ENCODE results near the gene YWHAE. TPM values are rescaled to one million over a fixed set of nuclear protein-coding genes. Genes with fewer than 3 reads are reported as not detected.

YWHAE gene
- total RNA-seq, 1 experiment from 2014 or later: 537 TPM

DNA sequence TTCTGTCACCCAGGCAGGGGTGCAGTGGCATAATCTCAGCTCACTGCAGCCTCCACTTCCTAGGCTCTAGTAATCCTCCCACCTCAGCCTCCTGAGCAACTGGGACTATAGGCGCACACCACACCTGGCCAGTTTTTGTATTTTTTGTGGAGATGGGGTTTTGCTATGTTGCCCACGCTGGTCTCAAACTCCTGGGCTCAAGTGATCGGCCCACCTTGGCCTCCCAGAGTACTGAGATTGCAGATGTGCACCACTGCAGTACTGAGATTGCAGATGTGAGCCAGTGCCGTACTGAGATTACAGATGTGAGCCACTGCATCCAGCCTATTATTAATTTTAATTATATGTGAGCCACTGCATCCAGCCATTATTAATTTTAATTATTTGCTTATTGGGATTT lies 42.2 kb upstream of the YWHAE start:
- Histone ChIP-seq H3K36me3 (ENCODE audit: control insufficient read depth, insufficient read depth, low read length) (no peaks in the 10 kb centered on the region), H3K9me3 (ENCODE audit: control insufficient read depth, insufficient read depth, low read depth, low read length) (no peaks in the 10 kb centered on the region), H3K4me3 (ENCODE audit: low read depth in 2 of 2, low read length in 2 of 2) (no peak overlapping the region), H3K4me1 (ENCODE audit: control insufficient read depth, insufficient read depth, low read length) (peaks cover 6% of the 10 kb centered on the region; the same call in 1 of the 2 replicates), H3K27ac (ENCODE audit: low read length) (no peak overlapping the region), H3K27me3 (ENCODE audit: control insufficient read depth, insufficient read depth, low read length) (no peaks in the 10 kb centered on the region)
- CTCF ChIA-PET: no interaction called here
- POLR2A ChIA-PET: no interaction called here
- BruUV-seq (replicated peaks): no TSS peak
- DNase-seq (ENCODE audit: low read depth, low spot score): no peak
- in situ Hi-C loops (cut with HindIII; ENCODE audit: low pct_unique_long_range_greater_than_20kb, low sequenced_read_pairs) (no loop called here), intact Hi-C loops (cut with micrococcal nuclease; ENCODE audit: unreplicated experiment) (no loop called here)
- no peak for ATAC-seq
- TF ChIP-seq POLR2AphosphoS5 (IDR thresholded peaks at IDR 0.05; ENCODE audit: low read depth, low read length) (no peak), SIN3A (IDR thresholded peaks at IDR 0.05; ENCODE audit: borderline replicate concordance, insufficient read depth, low read depth, low read length) (no peak), TCF7L2 (IDR thresholded peaks at IDR 0.05; ENCODE audit: low read depth, low read length) (no peak), REST (IDR thresholded peaks at IDR 0.05; ENCODE audit: insufficient read depth in 1 of 2, low read depth in 2 of 2, low read length in 1 of 2) (no peak)
- TF ChIP-seq, protein P1, sequence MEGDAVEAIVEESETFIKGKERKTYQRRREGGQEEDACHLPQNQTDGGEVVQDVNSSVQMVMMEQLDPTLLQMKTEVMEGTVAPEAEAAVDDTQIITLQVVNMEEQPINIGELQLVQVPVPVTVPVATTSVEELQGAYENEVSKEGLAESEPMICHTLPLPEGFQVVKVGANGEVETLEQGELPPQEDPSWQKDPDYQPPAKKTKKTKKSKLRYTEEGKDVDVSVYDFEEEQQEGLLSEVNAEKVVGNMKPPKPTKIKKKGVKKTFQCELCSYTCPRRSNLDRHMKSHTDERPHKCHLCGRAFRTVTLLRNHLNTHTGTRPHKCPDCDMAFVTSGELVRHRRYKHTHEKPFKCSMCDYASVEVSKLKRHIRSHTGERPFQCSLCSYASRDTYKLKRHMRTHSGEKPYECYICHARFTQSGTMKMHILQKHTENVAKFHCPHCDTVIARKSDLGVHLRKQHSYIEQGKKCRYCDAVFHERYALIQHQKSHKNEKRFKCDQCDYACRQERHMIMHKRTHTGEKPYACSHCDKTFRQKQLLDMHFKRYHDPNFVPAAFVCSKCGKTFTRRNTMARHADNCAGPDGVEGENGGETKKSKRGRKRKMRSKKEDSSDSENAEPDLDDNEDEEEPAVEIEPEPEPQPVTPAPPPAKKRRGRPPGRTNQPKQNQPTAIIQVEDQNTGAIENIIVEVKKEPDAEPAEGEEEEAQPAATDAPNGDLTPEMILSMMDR (IDR thresholded peaks at IDR 0.05): no peak

- peaks cover 6% of the 10 kb centered on the region; the same call in 1 of the 2 replicates for H3K36me3 ChIP-seq (ENCODE audit: control insufficient read depth, insufficient read depth, low read length)
- TF ChIP-seq REST (IDR thresholded peaks at IDR 0.05; ENCODE audit: insufficient read depth in 1 of 2, low read depth in 2 of 2, low read length in 1 of 2): no peak
- TF ChIP-seq TCF7L2 (IDR thresholded peaks at IDR 0.05; ENCODE audit: low read depth, low read length): no peak
- TF ChIP-seq, protein P1 (IDR thresholded peaks at IDR 0.05): no peak
- no peak for TF ChIP-seq SIN3A (IDR thresholded peaks at IDR 0.05; ENCODE audit: borderline replicate concordance, insufficient read depth, low read depth, low read length)
- no peak for TF ChIP-seq POLR2AphosphoS5 (IDR thresholded peaks at IDR 0.05; ENCODE audit: low read depth, low read length)
- CTCF ChIA-PET: interaction anchor here (0.5 kb wide), 1 partner anchor 7 kb away, joined by 7 read pairs; no protein-coding TSS in a partner anchor
- H3K27ac ChIP-seq (ENCODE audit: low read length): no peak overlapping the region
- BruUV-seq (replicated peaks): no TSS peak
- POLR2A ChIA-PET: no interaction called here
- intact Hi-C loops (cut with micrococcal nuclease; ENCODE audit: unreplicated experiment) (no loop called here), in situ Hi-C loops (cut with HindIII; ENCODE audit: low pct_unique_long_range_greater_than_20kb, low sequenced_read_pairs) (no loop called here)
- peaks cover 5% of the 10 kb centered on the region; the same call in 1 of the 2 replicates for H3K4me1 ChIP-seq (ENCODE audit: control insufficient read depth, insufficient read depth, low read length)
- no peaks in the 10 kb centered on the region for H3K27me3 ChIP-seq (ENCODE audit: control insufficient read depth, insufficient read depth, low read length)
- no peak; the same call in 1 of the 2 replicates for ATAC-seq
- H3K4me3 ChIP-seq (ENCODE audit: low read depth in 2 of 2, low read length in 2 of 2): no peak overlapping the region
- no peak for DNase-seq (ENCODE audit: low read depth, low spot score)
- H3K9me3 ChIP-seq (ENCODE audit: control insufficient read depth, insufficient read depth, low read depth, low read length): no peaks in the 10 kb centered on the region
Observed at GRCh38 chr17:1440921-1441320, 40.9 kb upstream of the YWHAE start.

All from Panc1 (cell line).